Ovary (tissue), 9 donors: ENCODE measurements around the gene BTRC. TPM values are rescaled to one million over a fixed set of nuclear protein-coding genes. Genes with fewer than 3 reads are reported as not detected.

ENCODE experiments used
- DNase-seq, 5 donors: peaks; one replicate each; pipeline ENCODE4 v3.0.0-alpha.2; 2019 to 2020
- H3K27ac ChIP-seq, 2 donors: fragments of 200-600 bp; one replicate each; pipeline versions ENCODE4 v1.5.1 to v1.8.0; 2019 to 2022
- H3K27me3 ChIP-seq: fragments of 200-600 bp; one replicate; pipeline ENCODE4 v1.8.0; 2022
- H3K36me3 ChIP-seq: fragments of 200-600 bp; sonication (generic); one replicate; pipeline ENCODE4 v1.5.1; 2019
- H3K4me1 ChIP-seq: one replicate; pipeline ENCODE4 v1.8.1; 2013; ENCODE audit warnings: mild to moderate bottlenecking, moderate library complexity; ENCODE audit not compliant: insufficient read depth
- H3K4me3 ChIP-seq: fragments of 200-600 bp; sonication (generic); one replicate; pipeline ENCODE4 v1.5.1; 2017
- H3K9me3 ChIP-seq, 2 donors: fragments of 200-600 bp in 1 of 2; sonication (generic) in 1 of 2; one replicate each; pipeline versions ENCODE4 v1.5.1 to v1.8.1; 2013 to 2019; ENCODE audit warnings: mild to moderate bottlenecking in 1 of 2, moderate library complexity in 1 of 2
- EP300 ChIP-seq: sonication (generic); formaldehyde crosslinking; IDR thresholded peaks from one replicate; pipeline ENCODE4 v1.6.1; 2017; ENCODE audit warnings: antibody characterized with exemption
- POLR2A ChIP-seq: fragments of 450-650 bp; IDR thresholded peaks from one replicate; pipeline ENCODE4 v1.6.1; 2017; ENCODE audit warnings: antibody characterized with exemption, mild to moderate bottlenecking, moderate library complexity
- WGBS, 3 donors: extraction: QIAGEN DNeasy Blood & Tissue Kit in 1 of 3; methylation state at CpG; one replicate each; pipeline versions ENCODE4 v1.1.5 to v1.1.7; 2013 to 2017; 5-methylcytosine and 5-hydroxymethylcytosine counted together
- intact Hi-C, 4 donors: fragments of 100-400 bp; cut with DNase I; formaldehyde crosslinking; loops; one replicate each; pipeline versions ENCODE4 v1.11.0 to v1.15.1; 2022 to 2023
- polyA plus RNA-seq, 2 donors: library from polyadenylated mRNA; stranded (reverse); fragments of 200-250 nt in 1 of 2; fragments of 350-450 nt in 1 of 2; fragmentation: Illumina TruSeq in 1 of 2; extraction: RNeasy Lipid Tissue Mini Kit (QIAGEN cat#74804) in 1 of 2; gene quantifications; one replicate each; pipeline ENCODE4 v1.2.3, GENCODE V29; 2013 to 2014
- total RNA-seq, 7 donors: library from RNA; depleted of rRNA in 2 of 7; stranded (reverse); fragments of >200 nt in 2 of 7; fragmentation: NEBNext Ultra II Directional in 3 of 7; extraction: Animal tissue kit (Norgen Biotek cat#: 25700) in 3 of 7; gene quantifications; one replicate each; pipeline versions ENCODE4 v1.1.0 to v1.2.4, GENCODE V29; 2016 to 2023
- TF ChIP-seq, protein P1 (sequence below), 3 donors: fragments of 450-650 bp in 2 of 3; fragments of 200-600 bp in 1 of 3; IDR thresholded peaks; one replicate each; pipeline versions ENCODE4 v1.5.1 to v1.8.0; 2016 to 2022; ENCODE audit warnings: antibody characterized with exemption in 3 of 3, mild to moderate bottlenecking in 1 of 3
- donor health status: DM: no; HTN: no; CAD: no; lungs with moderate emphysema.
- donor health status: DM: no; HTN: no; CAD: no.
- donor health status: Bipolar disorder and iron deficiency.
- donor health status: DM: yes; HTN: yes; CAD: no.
- donor health status: DM: no; HTN: no; CAD: no.
- donor health status: DM: yes; HTN: yes; CAD: no.

BTRC gene
- total and polyA plus RNA-seq, 9 donors = 7.2 to 31.4 (median 26.2) TPM

DNA sequence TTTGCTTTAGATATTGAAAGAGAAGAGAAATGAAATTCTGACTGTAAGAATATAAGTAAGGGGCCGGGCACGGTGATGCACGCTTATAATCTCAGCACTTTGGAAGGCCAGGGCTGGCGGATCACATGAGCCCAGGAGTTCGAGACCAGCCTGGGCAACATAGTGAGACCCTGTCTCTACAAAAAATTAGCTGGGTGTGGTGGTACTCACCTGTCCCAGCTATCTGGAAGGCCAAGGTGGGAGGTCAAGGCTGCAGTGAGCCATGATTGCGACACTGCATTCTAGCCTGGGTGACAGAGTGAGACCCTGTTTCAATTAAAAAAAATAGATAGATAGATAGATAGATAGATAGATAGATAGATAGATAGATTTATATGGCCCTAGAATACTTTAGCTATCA, 82.3 kb downstream of the BTRC start:
- TF ChIP-seq POLR2A (no peak), EP300 (no peak)
- TF ChIP-seq, protein P1, sequence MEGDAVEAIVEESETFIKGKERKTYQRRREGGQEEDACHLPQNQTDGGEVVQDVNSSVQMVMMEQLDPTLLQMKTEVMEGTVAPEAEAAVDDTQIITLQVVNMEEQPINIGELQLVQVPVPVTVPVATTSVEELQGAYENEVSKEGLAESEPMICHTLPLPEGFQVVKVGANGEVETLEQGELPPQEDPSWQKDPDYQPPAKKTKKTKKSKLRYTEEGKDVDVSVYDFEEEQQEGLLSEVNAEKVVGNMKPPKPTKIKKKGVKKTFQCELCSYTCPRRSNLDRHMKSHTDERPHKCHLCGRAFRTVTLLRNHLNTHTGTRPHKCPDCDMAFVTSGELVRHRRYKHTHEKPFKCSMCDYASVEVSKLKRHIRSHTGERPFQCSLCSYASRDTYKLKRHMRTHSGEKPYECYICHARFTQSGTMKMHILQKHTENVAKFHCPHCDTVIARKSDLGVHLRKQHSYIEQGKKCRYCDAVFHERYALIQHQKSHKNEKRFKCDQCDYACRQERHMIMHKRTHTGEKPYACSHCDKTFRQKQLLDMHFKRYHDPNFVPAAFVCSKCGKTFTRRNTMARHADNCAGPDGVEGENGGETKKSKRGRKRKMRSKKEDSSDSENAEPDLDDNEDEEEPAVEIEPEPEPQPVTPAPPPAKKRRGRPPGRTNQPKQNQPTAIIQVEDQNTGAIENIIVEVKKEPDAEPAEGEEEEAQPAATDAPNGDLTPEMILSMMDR (IDR thresholded peaks at IDR 0.05) = no peak
- intact Hi-C loops = no loop called here
- Histone ChIP-seq H3K4me3 (no peak overlapping the region), H3K27me3 (no peaks in the 10 kb centered on the region), H3K36me3 (no peaks in the 10 kb centered on the region), H3K27ac (no peak overlapping the region), H3K4me1 (no peaks in the 10 kb centered on the region), H3K9me3 (no peaks in the 10 kb centered on the region)
- no peak for DNase-seq
- 96 to 99% (median 97%) methylated on average over 6 of the region's 6 CpGs for WGBS, 3 donors

DNA sequence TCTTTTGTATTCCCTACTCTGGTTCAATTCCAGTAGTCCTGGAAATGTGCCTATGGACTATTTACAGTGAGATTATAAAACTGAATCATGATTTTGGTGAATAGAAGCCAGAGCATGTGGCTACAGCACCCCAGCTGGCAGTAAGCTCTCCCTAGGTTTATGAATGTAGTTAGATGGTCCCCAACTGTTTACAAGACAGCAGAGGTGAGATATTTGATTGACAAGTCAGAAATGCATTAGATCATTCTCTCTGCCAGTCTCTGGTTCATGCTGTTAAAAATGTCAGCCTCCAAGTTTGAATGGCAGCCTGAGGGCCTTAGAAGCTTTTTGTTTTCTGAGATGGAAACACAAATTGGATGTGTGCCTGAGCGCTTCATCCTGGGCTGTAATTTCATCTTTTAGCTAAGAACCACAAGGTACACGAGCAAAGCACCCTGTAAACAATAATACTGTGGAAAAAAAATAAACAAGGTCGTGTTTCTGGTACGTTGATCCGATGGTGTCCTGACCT, 85.0 kb downstream of the BTRC start:
- no peaks in the 10 kb centered on the region for H3K36me3 ChIP-seq
- WGBS, 3 donors = 73 to 81% (median 74%) methylated on average over 5 of the region's 5 CpGs
- intact Hi-C loops = no loop called here
- H3K9me3 ChIP-seq = no peaks in the 10 kb centered on the region
- no peak overlapping the region for H3K4me3 ChIP-seq
- no peaks in the 10 kb centered on the region for H3K27me3 ChIP-seq
- no peak for DNase-seq
- H3K4me1 ChIP-seq = no peaks in the 10 kb centered on the region
- no peak overlapping the region for H3K27ac ChIP-seq
- TF ChIP-seq POLR2A (no peak), EP300 (no peak)
- TF ChIP-seq, protein P1 (IDR thresholded peaks at IDR 0.05) = no peak

DNA sequence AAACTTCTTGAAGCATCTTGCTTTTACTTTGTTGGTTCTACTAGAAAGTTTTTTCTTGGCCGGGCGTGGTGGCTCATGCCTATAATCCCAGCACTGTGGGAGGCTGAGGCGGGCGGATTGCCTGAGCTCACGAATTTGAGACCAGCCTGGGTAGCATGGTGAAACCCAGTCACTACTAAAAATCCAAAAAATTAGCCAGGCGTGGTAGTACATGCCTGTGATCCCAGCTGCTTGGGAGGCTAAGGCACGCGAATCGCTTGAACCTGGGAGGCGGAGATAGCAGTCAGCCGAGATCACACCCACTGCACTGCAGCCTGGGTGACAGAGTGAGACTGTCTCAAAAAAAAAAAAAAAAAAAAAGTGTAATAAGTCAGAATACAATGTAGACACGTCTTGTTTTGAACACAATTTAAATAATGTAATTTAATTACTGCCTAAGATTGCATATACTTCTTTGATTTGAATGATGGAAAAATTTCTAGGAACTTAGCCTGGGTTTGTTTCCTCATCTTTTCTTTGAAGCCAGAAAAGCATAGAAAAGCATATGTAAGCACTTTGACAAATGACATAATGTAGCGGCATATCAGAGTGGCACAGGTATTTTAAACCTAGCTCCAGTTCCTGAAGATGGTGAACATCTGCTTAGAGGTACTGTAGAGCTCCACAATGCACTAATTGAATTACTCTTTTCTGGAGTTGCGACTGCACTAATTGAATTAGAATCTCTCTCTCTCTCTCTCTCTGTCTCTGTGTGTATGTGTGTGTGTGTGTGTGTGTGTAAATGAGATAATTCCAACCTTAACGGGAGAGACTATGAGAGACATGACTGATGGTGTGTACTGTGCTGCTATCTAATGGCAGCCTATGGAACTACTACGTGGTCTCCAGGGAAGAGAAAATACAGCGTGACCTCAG, 87.8 kb downstream of the BTRC start:
- no peak for DNase-seq
- intact Hi-C loops = loop anchor here in 1 of 4 donors (10.0 kb wide), 1 partner anchor 147 kb away; no protein-coding TSS in a partner anchor
- WGBS, 3 donors = 70 to 77% (median 74%) methylated on average over 17 of the region's 17 CpGs
- H3K4me3 ChIP-seq = no peak overlapping the region
- TF ChIP-seq, protein P1 (IDR thresholded peaks at IDR 0.05) = peak in 1 of 3 donors; percentile 18
- no peak for TF ChIP-seq POLR2A
- no peaks in the 10 kb centered on the region for H3K36me3 ChIP-seq
- H3K27me3 ChIP-seq = no peaks in the 10 kb centered on the region
- no peaks in the 10 kb centered on the region for H3K4me1 ChIP-seq
- H3K27ac ChIP-seq = no peak overlapping the region
- H3K9me3 ChIP-seq = no peaks in the 10 kb centered on the region

DNA sequence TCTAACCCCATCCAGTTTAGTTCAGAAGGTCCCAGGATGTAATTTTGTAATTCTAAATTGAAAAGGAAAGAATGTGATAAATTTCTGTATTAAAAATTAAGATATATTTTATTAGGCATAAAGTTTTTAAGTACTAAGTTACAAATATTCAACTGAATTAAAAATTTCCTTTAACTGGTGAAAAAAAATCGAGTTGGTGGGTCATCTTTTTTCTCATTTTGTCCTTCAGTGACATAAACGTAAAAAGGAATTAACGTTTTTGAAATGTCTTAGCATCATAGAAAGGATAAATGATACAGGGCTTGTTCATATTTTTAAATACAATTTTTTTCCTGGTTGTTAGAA, 88.5 kb downstream of the BTRC start:
- WGBS, 3 donors = 76 to 77% (median 77%) methylated on average over 3 of the region's 3 CpGs
- no peak for DNase-seq
- H3K4me1 ChIP-seq = no peaks in the 10 kb centered on the region
- H3K9me3 ChIP-seq = no peaks in the 10 kb centered on the region
- no peak overlapping the region for H3K27ac ChIP-seq
- H3K4me3 ChIP-seq = no peak overlapping the region
- no peaks in the 10 kb centered on the region for H3K36me3 ChIP-seq
- H3K27me3 ChIP-seq = no peaks in the 10 kb centered on the region
- intact Hi-C loops = loop anchor here in 1 of 4 donors (10.0 kb wide), 1 partner anchor 148 kb away; no protein-coding TSS in a partner anchor
- TF ChIP-seq EP300 (no peak), POLR2A (no peak)
- TF ChIP-seq, protein P1 (IDR thresholded peaks at IDR 0.05) = no peak
